H1 (cell line): ENCODE data around the gene TARS3. TPM values are rescaled to one million over a fixed set of nuclear protein-coding genes. Genes with fewer than 3 reads are reported as not detected.

Experiments
- CTCF ChIA-PET: fragments of 300-600 bp; sonication (Branson Sonifier 250); formaldehyde crosslinking; loops from one replicate; lab custom pipeline; 2021; ENCODE audit not compliant: partially characterized antibody; lab: Charles Lee
- POLR2A ChIA-PET: fragments of 300-600 bp; sonication (Branson Sonifier 250); formaldehyde crosslinking; loops from one replicate; lab custom pipeline; 2021; ENCODE audit warnings: inconsistent platforms; ENCODE audit not compliant: partially characterized antibody; lab: Charles Lee
- DNase-seq, 2 experiments: peaks; one replicate each; pipeline versions ENCODE4 v3.0.0 to v3.0.0-alpha.2; 2010 to 2022; ENCODE audit warnings: low spot score in 2 of 2, low read depth in 1 of 2, mixed read lengths in 1 of 2
- FAIRE-seq: peaks from 2 replicates; lab custom pipeline; 2011; peaks lifted over from hg19 to GRCh38; lab: Jason Lieb, UNC
- H2AFZ ChIP-seq: 2 replicates; pipeline ENCODE4 v1.8.1; 2012; ENCODE audit warnings: low read length, inconsistent platforms
- H2AK5ac ChIP-seq: 2 replicates; pipeline ENCODE4 v1.6.1; 2013; ENCODE audit warnings: low read depth, low read length
- H2BK120ac ChIP-seq: replicated peaks from 2 replicates; pipeline ENCODE3; 2013; ENCODE audit warnings: low read depth, low read length, inconsistent platforms
- H2BK12ac ChIP-seq: 2 replicates; pipeline ENCODE4 v1.6.1; 2013; ENCODE audit warnings: low read depth, low read length
- H2BK15ac ChIP-seq: 2 replicates; pipeline ENCODE4 v1.6.1; 2013; ENCODE audit warnings: low read length
- H2BK20ac ChIP-seq: 2 replicates; pipeline ENCODE4 v1.6.1; 2013; ENCODE audit warnings: low read length
- H2BK5ac ChIP-seq: 2 replicates; pipeline ENCODE4 v1.6.1; 2013; ENCODE audit warnings: low read depth, low read length
- H3K14ac ChIP-seq: 2 replicates; pipeline ENCODE4 v1.6.1; 2013; ENCODE audit warnings: inconsistent platforms; ENCODE audit not compliant: insufficient read length
- H3K18ac ChIP-seq: 2 replicates; pipeline ENCODE4 v1.6.1; 2013; ENCODE audit warnings: low read length; ENCODE audit errors: extremely low read depth
- H3K23ac ChIP-seq: 2 replicates; pipeline ENCODE4 v1.6.1; 2013; ENCODE audit warnings: inconsistent platforms; ENCODE audit not compliant: insufficient read length
- H3K23me2 ChIP-seq: 2 replicates; pipeline ENCODE4 v1.6.1; 2013; ENCODE audit warnings: low read depth, low read length
- H3K27ac ChIP-seq: 2 replicates; pipeline ENCODE4 v1.6.1; 2011; ENCODE audit warnings: low read depth, low read length, inconsistent platforms
- H3K27me3 ChIP-seq, 4 experiments: replicated peaks in 1 of 4; 1 replicate in 1 of 4; 2 replicates in 3 of 4; pipeline versions ENCODE4 v1.6.1 to v1.8.1; 2011 to 2013; ENCODE audit warnings: low read length in 3 of 4, mild to moderate bottlenecking in 3 of 4, inconsistent platforms in 2 of 4, mixed read lengths in 2 of 4, moderate library complexity in 1 of 4; ENCODE audit not compliant: control insufficient read depth in 3 of 4, insufficient read depth in 3 of 4; ENCODE audit errors: extremely low read depth in 1 of 4
- H3K36me3 ChIP-seq, 4 experiments: 2 replicates each; pipeline versions ENCODE4 v1.6.1 to v1.8.1; 2011 to 2013; ENCODE audit warnings: mild to moderate bottlenecking in 4 of 4, low read length in 3 of 4, moderate library complexity in 2 of 4, control low read depth in 1 of 4, inconsistent platforms in 1 of 4; ENCODE audit not compliant: insufficient read depth in 4 of 4, control insufficient read depth in 2 of 4
- H3K4ac ChIP-seq: replicated peaks from 2 replicates; pipeline ENCODE3; 2013; ENCODE audit warnings: low read length, low read depth, mixed read lengths, inconsistent platforms; ENCODE audit not compliant: insufficient read length
- H3K4me1 ChIP-seq, 4 experiments: replicated peaks in 1 of 4; 1 replicate in 1 of 4; 2 replicates in 3 of 4; pipeline versions ENCODE4 v1.6.1 to v1.8.1; 2011 to 2013; ENCODE audit warnings: low read length in 3 of 4, inconsistent platforms in 2 of 4, mixed read lengths in 1 of 4; ENCODE audit not compliant: insufficient read depth in 4 of 4, control insufficient read depth in 3 of 4
- H3K4me2 ChIP-seq, 2 experiments: 2 replicates each; pipeline versions ENCODE4 v1.6.1 to v1.8.1; 2011 to 2013; ENCODE audit warnings: low read depth in 2 of 2, low read length in 2 of 2, control low read depth in 1 of 2, inconsistent platforms in 1 of 2, mild to moderate bottlenecking in 1 of 2; ENCODE audit not compliant: insufficient read depth in 1 of 2
- H3K4me3 ChIP-seq, 4 experiments: fragments of 200-600, 300-600 bp in 1 of 4; sonication (generic), shearing (Covaris generic), sonication (Bioruptor Twin) in 1 of 4; 2 replicates each; pipeline versions ENCODE4 v1.5.1 to v1.8.1; 2011 to 2016; ENCODE audit warnings: low read length in 4 of 4, low read depth in 3 of 4, control low read depth in 2 of 4, inconsistent platforms in 2 of 4, mild to moderate bottlenecking in 2 of 4, mixed read lengths in 1 of 4, moderate library complexity in 1 of 4; ENCODE audit not compliant: insufficient read depth in 2 of 4; ENCODE audit errors: extremely low read depth in 1 of 4
- H3K56ac ChIP-seq: replicated peaks from 2 replicates; pipeline ENCODE3; 2013; ENCODE audit warnings: low read depth, mild to moderate bottlenecking, mixed read lengths, low read length, inconsistent platforms; ENCODE audit not compliant: insufficient read length
- H3K79me1 ChIP-seq: 2 replicates; pipeline ENCODE4 v1.6.1; 2013; ENCODE audit warnings: low read depth, low read length, control low read depth
- H3K79me2 ChIP-seq, 2 experiments: 2 replicates each; pipeline versions ENCODE4 v1.6.1 to v1.8.1; 2012 to 2013; ENCODE audit warnings: low read length in 2 of 2, mild to moderate bottlenecking in 2 of 2, inconsistent platforms in 1 of 2; ENCODE audit not compliant: insufficient read depth in 2 of 2, control insufficient read depth in 1 of 2
- H3K9ac ChIP-seq, 4 experiments: replicated peaks in 1 of 4; 1 replicate in 1 of 4; 2 replicates in 3 of 4; pipeline versions ENCODE4 v1.6.1 to v1.8.1; 2011 to 2013; ENCODE audit warnings: low read depth in 3 of 4, low read length in 3 of 4, control low read depth in 2 of 4, mild to moderate bottlenecking in 2 of 4, moderate library complexity in 2 of 4, inconsistent platforms in 1 of 4; ENCODE audit errors: extremely low read depth in 1 of 4
- H3K9me3 ChIP-seq, 2 experiments: 2 replicates each; pipeline versions ENCODE4 v1.6.1 to v1.8.1; 2012 to 2013; ENCODE audit warnings: mild to moderate bottlenecking in 2 of 2, moderate library complexity in 2 of 2, control low read depth in 1 of 2, inconsistent platforms in 1 of 2, low read depth in 1 of 2, low read length in 1 of 2, mixed read lengths in 1 of 2; ENCODE audit not compliant: insufficient read depth in 2 of 2
- H4K20me1 ChIP-seq, 2 experiments: replicated peaks in 1 of 2; 2 replicates each; pipeline versions ENCODE3 to v1.8.1; 2011 to 2013; ENCODE audit warnings: inconsistent platforms in 2 of 2, low read length in 2 of 2, mild to moderate bottlenecking in 1 of 2; ENCODE audit not compliant: insufficient read depth in 2 of 2, control insufficient read depth in 1 of 2
- H4K5ac ChIP-seq: 2 replicates; pipeline ENCODE4 v1.6.1; 2013; ENCODE audit warnings: low read length, low read depth, mixed read lengths, inconsistent platforms; ENCODE audit not compliant: insufficient read length
- H4K8ac ChIP-seq: 2 replicates; pipeline ENCODE4 v1.8.0; 2013; ENCODE audit warnings: mild to moderate bottlenecking, moderate library complexity, low read length, inconsistent platforms; ENCODE audit not compliant: insufficient read depth; ENCODE audit errors: extremely low read depth
- H4K91ac ChIP-seq: replicated peaks from 2 replicates; pipeline ENCODE3; 2013; ENCODE audit warnings: low read length, mixed read lengths, inconsistent platforms; ENCODE audit not compliant: insufficient read length
- CHD2 ChIP-seq: IDR thresholded peaks from 2 replicates; pipeline ENCODE4 v1.6.1; 2012; ENCODE audit warnings: low read length, improper control_type of control experiment
- CTBP2 ChIP-seq: IDR thresholded peaks from 2 replicates; pipeline ENCODE4 v1.7.0; 2011; ENCODE audit warnings: borderline replicate concordance, mild to moderate bottlenecking, moderate library complexity, mixed read lengths, low read length; ENCODE audit not compliant: insufficient read depth, insufficient read length
- EGR1 ChIP-seq: IDR thresholded peaks from 2 replicates; pipeline ENCODE4 v1.6.1; 2011; ENCODE audit warnings: low read depth, low read length, borderline replicate concordance
- EZH2 ChIP-seq: fragments of 200-600 bp; sonication (generic); IDR thresholded peaks from 2 replicates; pipeline ENCODE4 v1.7.1; 2012; ENCODE audit warnings: low read depth, mild to moderate bottlenecking, moderate library complexity, low read length, inconsistent platforms; ENCODE audit not compliant: severe bottlenecking
- JUN ChIP-seq: IDR thresholded peaks from 2 replicates; pipeline ENCODE4 v1.6.1; 2011; ENCODE audit warnings: low read depth, mild to moderate bottlenecking, improper control_type of control experiment, low read length
- JUND ChIP-seq: IDR thresholded peaks from 2 replicates; pipeline ENCODE4 v1.6.1; 2011; ENCODE audit warnings: mild to moderate bottlenecking, improper control_type of control experiment, low read length
- MAFK ChIP-seq: IDR thresholded peaks from 2 replicates; pipeline ENCODE4 v1.6.1; 2012; ENCODE audit warnings: low read depth, mild to moderate bottlenecking, improper control_type of control experiment, low read length
- RFX5 ChIP-seq: IDR thresholded peaks from 2 replicates; pipeline ENCODE4 v1.6.1; 2011; ENCODE audit warnings: low read depth, low read length, improper control_type of control experiment, borderline replicate concordance
- RNF2 ChIP-seq: fragments of 200-900, 300-1000 bp; sonication (generic); IDR thresholded peaks from 2 replicates; pipeline ENCODE4 v1.7.1; 2016; ENCODE audit warnings: borderline replicate concordance, low read depth, mild to moderate bottlenecking, antibody characterized with exemption, low read length; ENCODE audit not compliant: poor library complexity, severe bottlenecking; ENCODE audit errors: missing control alignments
- SAP30 ChIP-seq: fragments of 300-600 bp; sonication (generic); IDR thresholded peaks from 2 replicates; pipeline ENCODE4 v1.7.1; 2012; ENCODE audit warnings: low read length, moderate library complexity, mild to moderate bottlenecking, inconsistent platforms; ENCODE audit not compliant: insufficient read depth, insufficient replicate concordance
- SIRT6 ChIP-seq: IDR thresholded peaks from one replicate; pipeline ENCODE4 v1.7.1; 2012; ENCODE audit warnings: low read length, inconsistent platforms
- SRF ChIP-seq: IDR thresholded peaks from 2 replicates; pipeline ENCODE4 v1.6.1; 2011; ENCODE audit warnings: mild to moderate bottlenecking, low read depth, low read length, moderate library complexity
- YY1 ChIP-seq: IDR thresholded peaks from 2 replicates; pipeline ENCODE4 v1.6.1; 2011; ENCODE audit warnings: low read depth, mild to moderate bottlenecking, low read length
- WGBS, 2 experiments: shearing (Covaris generic) in 1 of 2; methylation state at CpG; one replicate each; pipeline versions ENCODE4 v1.1.6 to v1.1.7; 2013 to 2015; ENCODE audit warnings: low lambda C conversion rate in 2 of 2, mixed read lengths in 2 of 2, inconsistent platforms in 1 of 2, low coverage in 1 of 2, missing lambda C conversion rate in 1 of 2; ENCODE audit not compliant: insufficient replicate concordance in 2 of 2, insufficient coverage in 1 of 2, insufficient read length in 1 of 2; ENCODE audit errors: extremely low coverage in 1 of 2, missing lambda C conversion rate in 1 of 2; 5-methylcytosine and 5-hydroxymethylcytosine counted together
- polyA plus RNA-seq, 7 experiments: library from polyadenylated mRNA; depleted of rRNA in 3 of 7; stranded (reverse) in 5 of 7; unstranded in 2 of 7; fragments of >200 nt in 5 of 7; fragments of 200-250 nt in 2 of 7; gene quantifications; 1 replicate in 5 of 7; 2 replicates in 1 of 7; 4 replicates in 1 of 7; pipeline versions ENCODE4 v1.2.1 to v1.2.3, GENCODE V29; 2011 to 2013; ENCODE audit warnings: missing spikeins in 2 of 7, mixed read lengths in 2 of 7
- total RNA-seq: library from RNA; stranded (reverse); fragmentation: NEBNext Ultra II Directional; extraction: Animal tissue kit (Norgen Biotek cat#: 25700); gene quantifications from 2 replicates; pipeline ENCODE4 v1.2.1, GENCODE V29; 2021
- TF ChIP-seq, protein P1 (sequence below): IDR thresholded peaks from 2 replicates; pipeline ENCODE4 v1.6.1; 2011; ENCODE audit warnings: low read depth, mild to moderate bottlenecking, low read length; ENCODE audit not compliant: insufficient read depth

The TARS3 gene
- total and polyA plus RNA-seq, 2 of the 8 experiments (the other 6 are each of a cell fraction or from before 2014, with no cell fraction given) = 2.1 to 13.9 TPM

GRCh38 chr15:101621961-101622360, 102.3 kb downstream of the TARS3 start:
- Histone ChIP-seq H3K4me3 (no peak overlapping the region), H3K14ac (no peak overlapping the region), H4K20me1 (no peaks in the 10 kb centered on the region), H2BK5ac (no peak overlapping the region), H3K4me1 (peaks cover 0 to under 1% (median 0%) of the 10 kb centered on the region in 4 experiments; a peak in 2 of 7 replicates), H4K8ac (no peak overlapping the region), H4K5ac (no peak overlapping the region), H3K23me2 (no peaks in the 10 kb centered on the region), H3K56ac (no peak overlapping the region), H3K9me3 (peaks cover 14% of the 10 kb centered on the region in 2 experiments; a peak in 3 of 4 replicates), H3K4ac (no peak overlapping the region), H3K27ac (no peak overlapping the region), H3K4me2 (no peak overlapping the region), H4K91ac (no peak overlapping the region), H2AK5ac (no peak overlapping the region), H2BK15ac (no peak overlapping the region), H2BK12ac (no peak overlapping the region), H3K23ac (no peak overlapping the region), H2BK120ac (no peak overlapping the region), H3K79me2 (no peaks in the 10 kb centered on the region), H2BK20ac (no peak overlapping the region), H3K9ac (no peak overlapping the region), H3K18ac (no peak overlapping the region), H2AFZ (no peak overlapping the region), H3K27me3 (no peaks in the 10 kb centered on the region), H3K79me1 (no peaks in the 10 kb centered on the region), H3K36me3 (no peaks in the 10 kb centered on the region; a peak in 1 of 8 replicates)
- CTCF ChIA-PET = interaction anchor here (1.0 to 1.7 kb wide), 4 partner anchors 15 to 308 kb away, joined by 3 to 4 read pairs (median 4); no protein-coding TSS in a partner anchor
- DNase-seq (no peak), FAIRE-seq (no peak)
- POLR2A ChIA-PET = no interaction called here
- WGBS, 2 experiments = 87% methylated on average over 3 of the region's 3 CpGs; no CpG with 5 or more reads in 1 of the 2 experiments
- TF ChIP-seq SAP30 = no peak
- no peak for TF ChIP-seq JUN
- TF ChIP-seq RFX5 = no peak
- TF ChIP-seq CHD2 = no peak
- no peak for TF ChIP-seq MAFK
- no peak for TF ChIP-seq RNF2
- no peak for TF ChIP-seq SIRT6
- no peak for TF ChIP-seq EGR1
- TF ChIP-seq, protein P1, sequence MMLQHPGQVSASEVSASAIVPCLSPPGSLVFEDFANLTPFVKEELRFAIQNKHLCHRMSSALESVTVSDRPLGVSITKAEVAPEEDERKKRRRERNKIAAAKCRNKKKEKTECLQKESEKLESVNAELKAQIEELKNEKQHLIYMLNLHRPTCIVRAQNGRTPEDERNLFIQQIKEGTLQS = no peak
- TF ChIP-seq JUND = no peak
- no peak for TF ChIP-seq SRF
- no peak for TF ChIP-seq EZH2
- TF ChIP-seq YY1 = no peak
- TF ChIP-seq CTBP2 = no peak
